Testis (tissue), 3 donors: Measurements from ENCODE around the gene CALR. TPM values are rescaled to one million over a fixed set of nuclear protein-coding genes. Genes with fewer than 3 reads are reported as not detected.

Experiments used
- DNase-seq: peaks from one replicate; pipeline ENCODE4 v3.0.0-alpha.2; 2019
- H3K27ac ChIP-seq, 2 donors: fragments of 200-600 bp; sonication (generic); one replicate each; pipeline ENCODE4 v1.5.1; 2019
- H3K27me3 ChIP-seq: fragments of 200-600 bp; sonication (generic); one replicate; pipeline ENCODE4 v1.5.1; 2019
- H3K36me3 ChIP-seq: fragments of 200-600 bp; sonication (generic); one replicate; pipeline ENCODE4 v1.5.1; 2017; ENCODE audit warnings: low read depth; ENCODE audit errors: missing control alignments
- H3K4me1 ChIP-seq: fragments of 200-600 bp; sonication (generic); one replicate; pipeline ENCODE4 v1.5.1; 2019
- H3K4me3 ChIP-seq, 2 donors: fragments of 200-600 bp; sonication (generic); one replicate each; pipeline ENCODE4 v1.5.1; 2017 to 2019
- H3K9me3 ChIP-seq: fragments of 200-600 bp; sonication (generic); one replicate; pipeline ENCODE4 v1.5.1; 2017
- POLR2A ChIP-seq: fragments of 450-650 bp; IDR thresholded peaks from one replicate; pipeline ENCODE4 v1.6.1; 2017; ENCODE audit warnings: antibody characterized with exemption, mild to moderate bottlenecking, moderate library complexity
- WGBS, 2 donors: methylation state at CpG; one replicate each; pipeline ENCODE4 v1.1.5; 2018; 5-methylcytosine and 5-hydroxymethylcytosine counted together
- intact Hi-C: fragments of 100-400 bp; cut with DNase I; formaldehyde crosslinking; loops from one replicate; pipeline ENCODE4 v1.15.1; 2023; ENCODE audit warnings: low total_unique reads
- polyA plus RNA-seq: library from polyadenylated mRNA; stranded (reverse); fragments of 350-450 nt; fragmentation: Illumina TruSeq; extraction: RNeasy Lipid Tissue Mini Kit (QIAGEN cat#74804); gene quantifications from one replicate; pipeline ENCODE4 v1.2.3, GENCODE V29; 2014; ENCODE audit warnings: low read depth, low replicate concordance; ENCODE audit not compliant: insufficient read depth
- total RNA-seq, 2 donors: library from RNA; depleted of rRNA; stranded (reverse); fragments of >200 nt; gene quantifications; one replicate each; pipeline ENCODE4 v1.2.3, GENCODE V29; 2016
- TF ChIP-seq, protein P1 (sequence below), 3 experiments: fragments of 450-650 bp in 2 of 3; fragments of 200-600 bp in 1 of 3; sonication (generic) in 1 of 3; IDR thresholded peaks; one replicate each; pipeline ENCODE4 v1.5.1; 2016 to 2019; ENCODE audit warnings: antibody characterized with exemption in 3 of 3, mild to moderate bottlenecking in 2 of 3, moderate library complexity in 1 of 3

CALR gene
- total and polyA plus RNA-seq, 3 donors from 2014 or later = 389 to 538 (median 467) TPM

- Histone ChIP-seq H3K27me3 (no peaks in the 10 kb centered on the region), H3K4me1 (no peaks in the 10 kb centered on the region), H3K4me3 (no peak overlapping the region), H3K27ac (no peak overlapping the region), H3K36me3 (no peaks in the 10 kb centered on the region), H3K9me3 (no peaks in the 10 kb centered on the region)
- TF ChIP-seq, protein P1, sequence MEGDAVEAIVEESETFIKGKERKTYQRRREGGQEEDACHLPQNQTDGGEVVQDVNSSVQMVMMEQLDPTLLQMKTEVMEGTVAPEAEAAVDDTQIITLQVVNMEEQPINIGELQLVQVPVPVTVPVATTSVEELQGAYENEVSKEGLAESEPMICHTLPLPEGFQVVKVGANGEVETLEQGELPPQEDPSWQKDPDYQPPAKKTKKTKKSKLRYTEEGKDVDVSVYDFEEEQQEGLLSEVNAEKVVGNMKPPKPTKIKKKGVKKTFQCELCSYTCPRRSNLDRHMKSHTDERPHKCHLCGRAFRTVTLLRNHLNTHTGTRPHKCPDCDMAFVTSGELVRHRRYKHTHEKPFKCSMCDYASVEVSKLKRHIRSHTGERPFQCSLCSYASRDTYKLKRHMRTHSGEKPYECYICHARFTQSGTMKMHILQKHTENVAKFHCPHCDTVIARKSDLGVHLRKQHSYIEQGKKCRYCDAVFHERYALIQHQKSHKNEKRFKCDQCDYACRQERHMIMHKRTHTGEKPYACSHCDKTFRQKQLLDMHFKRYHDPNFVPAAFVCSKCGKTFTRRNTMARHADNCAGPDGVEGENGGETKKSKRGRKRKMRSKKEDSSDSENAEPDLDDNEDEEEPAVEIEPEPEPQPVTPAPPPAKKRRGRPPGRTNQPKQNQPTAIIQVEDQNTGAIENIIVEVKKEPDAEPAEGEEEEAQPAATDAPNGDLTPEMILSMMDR (IDR thresholded peaks at IDR 0.05) = no peak
- no peak for TF ChIP-seq POLR2A
- intact Hi-C loops = no loop called here
- WGBS, 2 donors = 86% methylated on average over 3 of the region's 3 CpGs
- DNase-seq = no peak
These were observed 48.8 kb downstream of the CALR start for GRCh38 chr19:12987190-12987589.

GRCh38 chr19:12987781-12988180, 49.4 kb downstream of the CALR start:
- Histone ChIP-seq H3K27ac (no peak overlapping the region), H3K36me3 (no peaks in the 10 kb centered on the region), H3K27me3 (no peaks in the 10 kb centered on the region), H3K4me1 (no peaks in the 10 kb centered on the region), H3K9me3 (no peaks in the 10 kb centered on the region), H3K4me3 (no peak overlapping the region)
- intact Hi-C loops = no loop called here
- 82 to 88% methylated on average over 4 to 10 of the region's 10 CpGs for WGBS, 2 donors
- no peak for DNase-seq
- TF ChIP-seq, protein P1 (IDR thresholded peaks at IDR 0.05) = no peak
- no peak for TF ChIP-seq POLR2A

DNA sequence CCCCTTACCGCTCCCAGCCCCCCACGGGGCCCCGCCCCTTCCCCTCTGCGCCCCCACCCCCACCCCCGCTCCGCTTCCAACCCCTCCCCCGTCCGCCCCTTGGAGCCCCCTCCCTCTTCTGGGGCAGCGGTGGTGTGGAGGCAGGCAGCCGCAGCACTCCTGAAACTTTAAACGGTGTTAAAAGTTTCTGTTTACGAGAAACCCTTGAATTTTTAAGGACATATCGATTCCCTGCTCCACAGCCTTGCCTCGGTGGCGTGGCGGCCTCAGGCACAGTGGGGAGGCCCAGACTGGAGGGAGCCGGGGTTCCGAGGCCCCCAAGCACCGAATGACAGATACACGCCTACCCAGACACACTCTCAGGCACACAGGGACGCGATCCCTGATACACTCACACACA, 52.0 kb downstream of the CALR start:
- 49 to 52% methylated on average over 22 of the region's 22 CpGs for WGBS, 2 donors
- H3K4me3 ChIP-seq = no peak overlapping the region
- H3K27ac ChIP-seq = no peak overlapping the region
- no peaks in the 10 kb centered on the region for H3K36me3 ChIP-seq
- DNase-seq = no peak
- no peak for TF ChIP-seq POLR2A
- TF ChIP-seq, protein P1 (IDR thresholded peaks at IDR 0.05) = no peak
- H3K9me3 ChIP-seq = no peaks in the 10 kb centered on the region
- intact Hi-C loops = no loop called here
- H3K27me3 ChIP-seq = no peaks in the 10 kb centered on the region
- peaks cover 5% of the 10 kb centered on the region for H3K4me1 ChIP-seq

GRCh38 chr19:12990853-12991252, 52.4 kb downstream of the CALR start:
- no peaks in the 10 kb centered on the region for H3K27me3 ChIP-seq
- H3K9me3 ChIP-seq = no peaks in the 10 kb centered on the region
- peaks cover 5% of the 10 kb centered on the region for H3K4me1 ChIP-seq
- no peaks in the 10 kb centered on the region for H3K36me3 ChIP-seq
- 63 to 81% methylated on average over 3 of the region's 3 CpGs for WGBS, 2 donors
- no peak overlapping the region for H3K4me3 ChIP-seq
- H3K27ac ChIP-seq = no peak overlapping the region
- DNase-seq = no peak
- TF ChIP-seq, protein P1 (IDR thresholded peaks at IDR 0.05) = no peak
- no peak for TF ChIP-seq POLR2A
- intact Hi-C loops = no loop called here

DNA sequence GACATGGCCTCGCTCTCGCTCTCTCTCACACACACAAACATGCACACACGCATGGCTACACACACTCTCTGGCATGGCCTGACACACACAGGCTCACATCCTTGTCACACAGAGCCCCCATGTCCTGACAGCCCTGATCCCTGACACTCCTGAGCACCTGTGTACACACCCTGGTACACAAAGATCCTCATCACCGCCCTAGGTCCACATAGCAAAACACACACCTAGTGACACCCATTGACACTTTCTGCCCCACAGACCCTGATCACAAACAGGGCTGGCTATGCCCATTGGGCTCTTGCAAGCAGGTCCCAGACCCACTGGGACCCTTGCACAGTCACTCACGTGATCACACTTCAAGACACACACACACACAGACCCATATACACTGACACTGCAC, 52.9 kb downstream of the CALR start:
- DNase-seq = no peak
- WGBS, 2 donors = 95 to 96% methylated on average over 4 to 5 of the region's 5 CpGs
- no peak for TF ChIP-seq POLR2A
- TF ChIP-seq, protein P1 (IDR thresholded peaks at IDR 0.05) = no peak
- Histone ChIP-seq H3K27ac (no peak overlapping the region), H3K4me1 (peaks cover 5% of the 10 kb centered on the region), H3K9me3 (no peaks in the 10 kb centered on the region), H3K4me3 (no peak overlapping the region), H3K27me3 (no peaks in the 10 kb centered on the region), H3K36me3 (no peaks in the 10 kb centered on the region)
- intact Hi-C loops = no loop called here
